Gastroesophageal sphincter (tissue), 4 donors: ENCODE results near the gene ITCH. TPM values are rescaled to one million over a fixed set of nuclear protein-coding genes. Genes with fewer than 3 reads are reported as not detected.

Experiments used
- ATAC-seq: fragments of 150-250 bp; one replicate; pipeline ENCODE4 v1.9.1; 2016; ENCODE audit warnings: mild to moderate bottlenecking, moderate library complexity
- H3K27ac ChIP-seq, 4 donors: fragments of 200-600 bp; sonication (generic) in 3 of 4; 1 replicate in 3 of 4; 2 replicates in 1 of 4; pipeline ENCODE4 v1.5.1; 2016 to 2019
- H3K27me3 ChIP-seq: fragments of 200-600 bp; sonication (generic); one replicate; pipeline ENCODE4 v1.5.1; 2019
- H3K36me3 ChIP-seq, 2 donors: fragments of 200-600 bp; sonication (generic); one replicate each; pipeline ENCODE4 v1.5.1; 2019; ENCODE audit warnings: control low read depth in 1 of 2
- H3K4me1 ChIP-seq, 3 donors: fragments of 200-600 bp; sonication (generic); 1 replicate in 2 of 3; 2 replicates in 1 of 3; pipeline ENCODE4 v1.5.1; 2016 to 2019; ENCODE audit warnings: control low read depth in 2 of 3
- H3K4me3 ChIP-seq, 2 donors: fragments of 200-600 bp; sonication (generic); one replicate each; pipeline ENCODE4 v1.5.1; 2019; ENCODE audit warnings: mild to moderate bottlenecking in 1 of 2, moderate library complexity in 1 of 2
- H3K9me3 ChIP-seq, 3 donors: fragments of 200-600 bp; sonication (generic); one replicate each; pipeline ENCODE4 v1.5.1; 2017 to 2019; ENCODE audit warnings: control low read depth in 2 of 3
- CTCF ChIP-seq, 4 experiments: fragments of 200-600 bp in 2 of 4; fragments of 450-650 bp in 2 of 4; sonication (generic) in 1 of 4; IDR thresholded peaks; one replicate each; pipeline ENCODE4 v1.5.1; 2017 to 2019; ENCODE audit warnings: antibody characterized with exemption in 4 of 4, mild to moderate bottlenecking in 2 of 4, moderate library complexity in 2 of 4
- EP300 ChIP-seq: sonication (generic); formaldehyde crosslinking; IDR thresholded peaks from one replicate; pipeline ENCODE4 v1.6.1; 2017; ENCODE audit warnings: antibody characterized with exemption, mild to moderate bottlenecking
- POLR2A ChIP-seq, 2 donors: fragments of 450-650 bp; IDR thresholded peaks; one replicate each; pipeline ENCODE4 v1.6.1; 2017; ENCODE audit warnings: antibody characterized with exemption in 2 of 2, mild to moderate bottlenecking in 2 of 2, moderate library complexity in 1 of 2
- POLR2AphosphoS5 ChIP-seq: sonication (generic); formaldehyde crosslinking; IDR thresholded peaks from one replicate; pipeline ENCODE4 v1.6.1; 2017; ENCODE audit warnings: antibody characterized with exemption
- WGBS, 2 donors: methylation state at CpG; one replicate each; pipeline ENCODE4 v1.1.5; 2018; ENCODE audit warnings: low coverage in 1 of 2; 5-methylcytosine and 5-hydroxymethylcytosine counted together
- total RNA-seq, 4 donors: library from RNA; depleted of rRNA; stranded (reverse); fragments of >200 nt; gene quantifications; one replicate each; pipeline ENCODE4 v1.1.0, GENCODE V29; 2016

ITCH gene
- total RNA-seq, 4 donors from 2014 or later, result 59.5 to 75.5 (median 65.1) TPM

- no peak for ATAC-seq
- Histone ChIP-seq H3K9me3 (no peaks in the 10 kb centered on the region), H3K27ac (no peak overlapping the region), H3K4me1 (no peaks in the 10 kb centered on the region), H3K4me3 (no peak overlapping the region), H3K36me3 (peaks cover under 1 to 84% of the 10 kb centered on the region in 2 donors), H3K27me3 (no peaks in the 10 kb centered on the region)
- WGBS, 2 donors, result 74 to 94% methylated on average over 3 to 4 of the region's 4 CpGs
- TF ChIP-seq EP300 (no peak), POLR2AphosphoS5 (no peak), CTCF (IDR thresholded peaks at IDR 0.05) (no peak), POLR2A (IDR thresholded peaks at IDR 0.05) (no peak)
These were observed 122.1 kb downstream of the ITCH start for GRCh38 chr20:34485068-34485634.

GRCh38 chr20:34491226-34491931 lies 128.3 kb downstream of the ITCH start:
- TF ChIP-seq POLR2A (IDR thresholded peaks at IDR 0.05) (no peak), EP300 (no peak), POLR2AphosphoS5 (no peak), CTCF (IDR thresholded peaks at IDR 0.05) (no peak)
- Histone ChIP-seq H3K9me3 (no peaks in the 10 kb centered on the region), H3K27me3 (no peaks in the 10 kb centered on the region), H3K4me3 (no peak overlapping the region), H3K36me3 (peaks cover 5 to 91% of the 10 kb centered on the region in 2 donors), H3K4me1 (no peaks in the 10 kb centered on the region), H3K27ac (no peak overlapping the region)
- ATAC-seq, result no peak
- 94 to 100% methylated on average over 4 of the region's 4 CpGs for WGBS, 2 donors

GRCh38 chr20:34491932-34492509 lies 128.9 kb downstream of the ITCH start:
- ATAC-seq, result no peak
- Histone ChIP-seq H3K4me1 (no peaks in the 10 kb centered on the region), H3K9me3 (peaks cover 0 to 3% (median 0%) of the 10 kb centered on the region in 3 donors), H3K27ac (no peak overlapping the region), H3K4me3 (no peak overlapping the region), H3K27me3 (no peaks in the 10 kb centered on the region), H3K36me3 (peaks cover 5 to 91% of the 10 kb centered on the region in 2 donors)
- TF ChIP-seq EP300 (no peak), POLR2A (IDR thresholded peaks at IDR 0.05) (no peak), CTCF (IDR thresholded peaks at IDR 0.05) (no peak), POLR2AphosphoS5 (no peak)
- 97% methylated on average over 4 of the region's 4 CpGs; no CpG with 5 or more reads in 1 of the 2 donors for WGBS, 2 donors

GRCh38 chr20:34493646-34494045 lies 130.6 kb downstream of the ITCH start:
- WGBS, 2 donors, result 87 to 95% methylated on average over 3 to 4 of the region's 4 CpGs
- H3K27me3 ChIP-seq, result no peaks in the 10 kb centered on the region
- no peak overlapping the region for H3K4me3 ChIP-seq
- ATAC-seq, result no peak
- peaks cover 0 to 11% (median 0%) of the 10 kb centered on the region in 3 donors for H3K9me3 ChIP-seq
- no peaks in the 10 kb centered on the region for H3K4me1 ChIP-seq
- no peak overlapping the region for H3K27ac ChIP-seq
- H3K36me3 ChIP-seq, result peaks cover 5 to 89% of the 10 kb centered on the region in 2 donors
- TF ChIP-seq POLR2A (IDR thresholded peaks at IDR 0.05) (no peak), POLR2AphosphoS5 (no peak), EP300 (no peak), CTCF (IDR thresholded peaks at IDR 0.05) (no peak)
